ENCODE data around the gene SLC37A2.
"Not testable (repeated sequence)": the region's sequence is repeated elsewhere in the genome, so short reads cannot be mapped to it uniquely, and the experiment has no call there.

SLC37A2 gene

GRCh38 chr11:125062931-125063428, at the start of gene SLC37A2:
SLC37A2 (plus strand) TSS chr11:125063305; CDS start chr11:125063368, 63 bp downstream.
- DNase-seq (ENCODE audit: low read depth in 2 of 3, low spot score in 2 of 3): peak in 1 of 3 experiments; percentile 42

DNA sequence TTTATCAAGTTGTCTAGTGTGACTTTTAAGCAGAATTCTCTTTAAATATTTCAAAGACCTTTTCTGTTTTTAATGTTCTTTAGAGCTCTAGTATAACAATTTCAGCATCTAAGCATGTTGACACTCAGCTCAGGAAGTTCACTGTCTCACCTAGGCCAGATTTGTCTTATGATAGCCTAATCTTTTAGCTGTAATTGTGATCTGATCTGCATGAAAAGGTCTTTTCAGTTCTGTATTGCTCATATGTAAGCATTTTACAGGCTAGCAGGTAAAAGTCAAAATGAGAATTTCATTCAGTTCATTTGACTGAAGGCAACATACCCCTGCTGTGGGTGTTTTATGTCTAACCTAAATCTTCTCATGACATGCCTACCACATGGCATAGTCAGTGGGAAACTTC, 46.7 kb upstream of the SLC37A2 start:
- no peak for DNase-seq (ENCODE audit: low read depth in 2 of 3, low spot score in 2 of 3)

DNA sequence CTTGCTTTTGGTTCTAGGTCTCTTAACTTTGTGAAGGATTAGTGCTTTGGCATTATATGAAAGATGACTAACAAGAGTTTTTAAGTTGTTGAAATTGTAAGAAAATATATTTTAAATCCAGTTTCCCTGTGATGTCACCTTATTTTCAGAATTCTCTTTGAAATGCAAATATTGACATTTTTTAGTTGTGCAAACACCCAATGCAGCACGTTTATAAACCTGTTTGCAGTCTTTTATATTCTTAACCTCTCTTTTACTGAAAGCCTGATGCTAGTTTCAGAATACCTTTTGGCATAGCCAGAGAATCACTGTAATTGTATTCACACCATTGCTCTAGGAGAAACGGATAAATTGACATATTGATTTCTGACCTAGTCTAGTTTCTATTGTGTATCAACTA, 42.8 kb upstream of the SLC37A2 start:
- no peak for DNase-seq (ENCODE audit: low read depth in 2 of 3, low spot score in 2 of 3)

DNA sequence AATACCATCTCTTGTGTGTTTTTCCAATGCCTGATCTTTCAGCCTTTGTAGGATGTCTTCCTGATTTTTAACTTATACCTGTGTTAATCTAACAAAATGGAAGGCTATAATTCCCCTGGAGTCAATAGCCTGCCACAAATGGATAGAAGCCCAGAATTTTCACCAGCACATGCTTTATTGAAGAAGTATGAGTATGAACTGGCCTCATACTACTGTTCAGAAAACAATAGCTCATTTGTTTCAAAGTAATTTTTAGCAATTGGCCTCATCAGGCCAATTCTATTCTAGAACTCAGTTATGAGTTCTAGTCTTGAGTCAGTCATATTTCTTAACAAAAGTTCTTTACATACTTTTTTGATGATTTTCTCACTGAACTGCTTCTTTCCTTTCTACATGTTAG, 40.6 kb upstream of the SLC37A2 start:
- DNase-seq (ENCODE audit: low read depth in 2 of 3, low spot score in 2 of 3): no peak

- no peak for DNase-seq (ENCODE audit: low read depth in 2 of 3, low spot score in 2 of 3)
These were observed 37.1 kb upstream of the SLC37A2 start for GRCh38 chr11:125025968-125026367.

- DNase-seq (ENCODE audit: low read depth in 2 of 3, low spot score in 2 of 3): not testable (repeated sequence)
These were observed 33.7 kb upstream of the SLC37A2 start for GRCh38 chr11:125029431-125029830.

DNA sequence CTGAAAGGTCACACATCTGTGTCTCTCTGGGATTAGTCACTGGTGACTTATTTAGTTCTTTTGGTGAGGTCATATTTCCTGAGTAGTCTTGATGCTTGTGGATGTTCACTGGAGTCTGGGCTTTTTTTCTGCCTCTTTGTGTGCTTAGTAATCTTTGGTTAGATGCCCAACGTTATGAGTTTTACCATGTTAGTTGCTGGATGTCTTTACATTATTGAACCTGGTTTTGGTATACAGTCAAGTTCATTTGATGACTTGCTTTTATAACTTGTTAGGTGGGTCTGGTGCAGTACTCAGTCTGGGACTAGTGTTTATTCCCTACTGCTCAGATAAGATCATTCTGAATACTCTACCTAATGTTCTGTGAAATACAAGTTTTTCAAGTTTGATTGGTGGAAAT, 26.2 kb upstream of the SLC37A2 start:
- DNase-seq (ENCODE audit: low read depth in 2 of 3, low spot score in 2 of 3): no peak

DNA sequence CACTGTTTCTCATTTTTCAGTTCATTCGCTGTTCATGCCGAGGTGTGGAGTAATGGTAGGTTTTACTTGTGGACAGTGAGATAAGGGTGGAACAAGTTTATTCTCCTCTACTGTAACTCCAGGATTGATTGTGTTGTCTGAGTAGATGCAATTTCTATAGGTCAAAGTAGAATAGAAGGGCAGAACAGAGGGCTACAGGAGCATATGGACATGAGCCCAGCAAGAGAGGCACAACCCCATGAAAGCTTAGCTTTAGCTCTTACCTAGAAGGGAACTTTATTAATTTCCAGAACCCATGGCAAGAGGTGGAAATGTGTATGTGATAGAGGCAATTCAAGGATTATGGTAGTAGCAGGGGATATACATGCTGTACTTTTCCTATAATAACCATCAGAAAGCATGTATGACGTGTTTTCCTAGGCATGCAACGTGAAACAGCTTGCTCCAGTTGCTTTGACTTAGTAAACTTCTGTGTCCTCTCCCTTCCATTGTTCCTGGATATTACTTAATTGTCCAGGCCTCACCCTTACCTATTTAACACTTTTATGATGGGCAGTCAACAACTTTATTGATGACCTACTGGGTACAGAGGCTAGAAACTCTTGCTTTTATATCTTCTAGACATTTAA, 13.8 kb upstream of the SLC37A2 start:
- no peak for DNase-seq (ENCODE audit: low read depth in 2 of 3, low spot score in 2 of 3)

GRCh38 chr11:125052047-125052446, 11.1 kb upstream of the SLC37A2 start:
- DNase-seq (ENCODE audit: low read depth in 2 of 3, low spot score in 2 of 3): no peak

DNA sequence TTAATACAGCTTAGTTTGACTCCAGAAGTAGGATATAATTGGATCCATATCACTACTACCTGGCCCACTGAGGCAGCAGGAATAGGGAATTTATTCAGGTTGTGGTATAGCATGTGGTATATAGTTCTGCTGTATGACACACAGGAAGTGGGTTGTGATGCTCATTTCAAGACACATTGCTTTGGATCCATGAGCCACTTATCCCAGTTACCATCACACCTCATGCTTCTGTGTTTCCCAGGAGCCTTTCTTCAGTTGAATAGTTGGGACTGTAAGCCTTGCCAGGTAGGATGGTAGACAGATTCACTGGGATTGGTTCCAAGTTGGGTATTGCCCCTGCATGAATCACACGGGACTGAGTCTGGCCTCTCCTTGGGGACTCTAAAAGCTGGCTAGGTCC, 9.9 kb upstream of the SLC37A2 start:
- DNase-seq (ENCODE audit: low read depth in 2 of 3, low spot score in 2 of 3): no peak

- no peak for DNase-seq (ENCODE audit: low read depth in 2 of 3, low spot score in 2 of 3)
These were observed 7.9 kb upstream of the SLC37A2 start for GRCh38 chr11:125055107-125055715.

DNA sequence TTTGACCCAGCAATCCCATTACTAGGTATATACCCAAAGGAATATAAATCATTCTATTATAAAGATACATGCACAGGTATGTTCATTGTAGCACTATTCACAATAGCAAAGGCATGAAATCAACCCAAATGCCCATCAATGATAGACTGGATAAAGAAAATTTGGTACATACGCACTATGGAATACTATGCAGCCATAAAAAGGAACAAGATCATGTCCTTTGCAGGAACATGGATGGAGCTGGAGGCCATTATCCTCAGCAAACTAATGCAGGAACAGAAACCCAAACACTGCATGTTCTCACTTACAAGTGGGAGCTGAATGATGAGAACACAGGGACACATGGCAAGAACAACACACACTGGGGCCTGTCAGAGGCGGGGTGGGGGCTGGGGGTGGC, 7.0 kb upstream of the SLC37A2 start:
- DNase-seq (ENCODE audit: low read depth in 2 of 3, low spot score in 2 of 3): not testable (repeated sequence)

DNA sequence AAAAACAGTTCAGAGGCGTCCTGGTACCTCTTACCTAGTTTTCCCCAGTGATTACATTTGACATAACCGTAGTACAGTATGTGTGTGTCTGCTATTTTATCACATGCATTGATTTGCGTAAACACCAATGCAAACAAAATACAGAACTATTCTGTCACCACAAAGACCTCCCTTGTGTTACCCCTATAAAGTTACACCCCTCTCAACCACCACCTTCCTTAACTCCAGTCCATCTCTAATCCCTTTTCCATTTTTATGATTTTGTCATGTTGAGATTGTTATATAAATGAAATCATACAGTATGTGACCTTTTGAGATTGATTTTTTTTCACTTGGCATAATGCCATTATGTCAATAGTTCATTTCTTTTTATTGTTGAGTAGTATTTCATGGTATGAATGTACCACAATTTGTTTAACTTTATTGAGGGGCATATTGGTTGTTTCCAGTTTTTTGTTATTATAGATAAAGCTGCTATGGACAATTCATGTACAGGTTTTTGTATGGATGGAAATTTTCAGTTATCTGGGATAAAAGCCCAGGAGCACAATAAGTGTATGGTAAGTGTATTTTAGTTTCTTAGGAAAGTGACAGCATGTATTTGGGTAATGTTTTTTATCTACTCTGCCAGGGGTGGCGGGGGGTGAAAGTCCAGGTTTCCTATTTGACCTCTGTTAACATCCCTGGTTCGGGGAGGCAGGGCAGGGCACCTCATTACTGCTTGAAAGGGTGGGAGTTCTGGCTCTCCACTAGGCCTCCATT, 6.0 kb upstream of the SLC37A2 start:
- DNase-seq (ENCODE audit: low read depth in 2 of 3, low spot score in 2 of 3): no peak

DNA sequence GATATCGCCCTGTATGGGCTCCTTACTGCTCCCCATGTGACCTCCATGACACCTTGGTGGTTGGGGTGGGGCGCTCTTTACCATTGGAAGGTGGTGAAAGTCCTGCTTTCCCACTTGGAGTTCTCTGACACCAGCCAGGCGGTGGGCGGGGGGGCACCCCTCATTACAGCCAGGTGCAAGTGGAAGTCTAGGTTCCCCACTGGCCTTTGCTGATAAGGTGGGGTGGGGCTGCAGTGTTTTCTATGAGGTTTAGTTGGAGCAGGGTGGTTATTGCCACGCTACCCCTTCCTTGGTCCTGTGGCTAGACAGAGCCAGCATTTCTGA, 5.5 kb upstream of the SLC37A2 start:
- DNase-seq (ENCODE audit: low read depth in 2 of 3, low spot score in 2 of 3): no peak

DNA sequence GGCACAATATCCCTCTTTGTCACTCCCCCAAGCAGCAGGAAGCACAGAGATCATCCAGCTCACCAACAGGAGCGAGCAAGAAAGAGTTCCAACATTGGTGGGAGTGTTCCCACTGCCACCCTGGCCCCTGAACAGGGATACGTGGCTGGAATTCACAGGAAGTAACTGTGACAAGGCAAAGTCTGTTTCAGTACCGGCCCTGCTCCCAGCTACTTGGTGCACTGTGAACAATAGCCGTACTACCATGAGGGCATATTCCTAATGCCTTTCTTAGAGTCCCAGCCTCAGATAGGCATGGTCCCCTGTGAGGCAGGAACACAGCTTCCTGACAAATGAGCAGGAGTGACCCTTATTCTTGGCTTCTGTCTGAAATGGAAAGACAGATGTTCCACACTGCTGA, 1.8 kb upstream of the SLC37A2 start:
- no peak for DNase-seq (ENCODE audit: low read depth in 2 of 3, low spot score in 2 of 3)

GRCh38 chr11:125062218-125062930, 731 bp upstream of the SLC37A2 start:
- no peak for DNase-seq (ENCODE audit: low read depth in 2 of 3, low spot score in 2 of 3)

DNA sequence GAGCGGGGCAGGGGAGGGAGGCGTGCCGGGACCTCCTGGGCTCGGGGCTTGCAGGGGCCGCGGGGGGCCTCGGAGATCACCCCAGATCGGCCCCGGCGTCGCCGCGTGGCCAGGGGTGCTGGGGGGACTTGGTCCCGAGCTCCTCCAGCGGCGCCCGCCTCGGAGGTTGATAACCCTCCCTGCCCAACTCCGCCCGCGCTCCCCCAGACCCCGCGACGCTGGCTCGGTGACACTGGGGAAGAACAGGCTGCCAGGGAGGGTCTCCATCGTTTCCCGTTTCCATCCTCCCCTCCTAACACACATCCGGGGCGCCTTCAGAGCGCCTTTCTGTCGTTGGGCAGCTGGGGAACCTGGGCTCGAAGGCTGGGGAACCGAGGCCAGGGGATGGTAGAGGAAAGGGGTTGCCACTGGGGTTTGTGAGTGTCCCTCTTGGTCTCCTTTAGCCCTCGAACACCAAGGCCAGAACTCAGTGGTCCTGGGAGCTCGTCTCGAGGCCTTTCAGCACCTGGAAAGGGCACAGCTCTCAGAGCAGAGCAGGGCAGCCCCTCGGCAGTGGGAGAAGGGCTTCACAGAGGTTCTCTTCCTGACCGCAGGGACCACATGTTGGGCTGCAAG, 431 bp downstream of the SLC37A2 start:
- DNase-seq (ENCODE audit: low read depth in 2 of 3, low spot score in 2 of 3): no peak

DNA sequence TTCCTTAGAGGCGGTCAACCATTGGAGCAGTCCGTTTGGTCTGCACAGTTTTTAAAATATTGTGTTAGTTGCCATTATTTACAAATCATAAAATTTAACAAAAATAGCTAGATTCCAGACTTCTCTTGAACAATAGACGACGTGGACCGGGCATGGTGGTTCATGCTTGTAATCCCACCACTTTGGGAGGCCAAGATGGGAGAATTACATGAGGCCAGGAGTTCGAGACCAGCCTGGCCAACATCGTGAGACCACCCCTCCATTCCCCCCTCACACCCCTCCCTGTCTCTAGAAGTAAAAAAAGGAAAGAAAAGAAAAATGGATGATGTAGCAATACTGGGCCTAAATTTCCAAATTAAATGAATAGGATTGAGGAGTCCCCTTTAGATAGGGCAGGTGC, 965 bp downstream of the SLC37A2 start:
- no peak for DNase-seq (ENCODE audit: low read depth in 2 of 3, low spot score in 2 of 3)

- DNase-seq (ENCODE audit: low read depth in 2 of 3, low spot score in 2 of 3): no peak
These were observed 5.3 kb downstream of the SLC37A2 start for GRCh38 chr11:125068368-125068767.

GRCh38 chr11:125069008-125069407, 5.9 kb downstream of the SLC37A2 start:
- DNase-seq (ENCODE audit: low read depth in 2 of 3, low spot score in 2 of 3): no peak

GRCh38 chr11:125069796-125070195, 6.7 kb downstream of the SLC37A2 start:
- no peak for DNase-seq (ENCODE audit: low read depth in 2 of 3, low spot score in 2 of 3)

Measured in activated CD8-positive, alpha-beta memory T cell treated with anti-CD3 and anti-CD28 coated beads for 48 hours (primary cell).